Nephron (organoid): ENCODE measurements around the gene GMDS.

Experiments
- H3K27ac Mint-ChIP-seq, 3 experiments: 2 replicates each; pipeline ENCODE4 v1.8.0; 2020; ENCODE audit warnings: mixed read lengths in 3 of 3, mild to moderate bottlenecking in 2 of 3, moderate library complexity in 1 of 3
- H3K27me3 Mint-ChIP-seq: 2 replicates; pipeline ENCODE4 v1.8.0; 2021; ENCODE audit warnings: low read depth, mild to moderate bottlenecking, moderate library complexity, mixed read lengths
- H3K36me3 Mint-ChIP-seq: 2 replicates; pipeline ENCODE4 v1.8.0; 2020; ENCODE audit warnings: low read depth, mixed read lengths
- H3K4me1 Mint-ChIP-seq: 2 replicates; pipeline ENCODE4 v1.8.0; 2020; ENCODE audit warnings: mixed read lengths
- H3K4me3 Mint-ChIP-seq, 3 experiments: 2 replicates each; pipeline ENCODE4 v1.8.0; 2020; ENCODE audit warnings: mild to moderate bottlenecking in 3 of 3, mixed read lengths in 3 of 3, moderate library complexity in 2 of 3
- H3K9me3 Mint-ChIP-seq: 2 replicates; pipeline ENCODE4 v1.8.0; 2020; ENCODE audit warnings: mixed read lengths
- CTCF ChIP-seq, 3 experiments: fragments of 200-600 bp; sonication (generic); IDR thresholded peaks; one replicate each; pipeline ENCODE4 v1.5.0; 2021; ENCODE audit warnings: antibody characterized with exemption in 3 of 3; ENCODE audit not compliant: unreplicated experiment in 3 of 3

The GMDS gene

GRCh38 chr6:2235777-2236495 lies 9.5 kb downstream of the GMDS start:
- Mint-ChIP-seq H3K4me1 (no peaks in the 10 kb centered on the region), H3K36me3 (no peaks in the 10 kb centered on the region), H3K27ac (no peak overlapping the region), H3K9me3 (no peaks in the 10 kb centered on the region), H3K4me3 (no peak overlapping the region), H3K27me3 (peaks cover 4% of the 10 kb centered on the region)
- no peak for TF ChIP-seq CTCF (IDR thresholded peaks at IDR 0.05; ENCODE audit: unreplicated experiment in 3 of 3)

- Mint-ChIP-seq H3K36me3 (no peaks in the 10 kb centered on the region), H3K27ac (no peak overlapping the region), H3K4me3 (no peak overlapping the region), H3K27me3 (no peaks in the 10 kb centered on the region), H3K4me1 (no peaks in the 10 kb centered on the region), H3K9me3 (no peaks in the 10 kb centered on the region)
- no peak for TF ChIP-seq CTCF (IDR thresholded peaks at IDR 0.05; ENCODE audit: unreplicated experiment in 3 of 3)
Observed at GRCh38 chr6:2232445-2232844, 13.0 kb downstream of the GMDS start.

- Mint-ChIP-seq H3K36me3 (no peaks in the 10 kb centered on the region), H3K9me3 (no peaks in the 10 kb centered on the region), H3K4me3 (no peak overlapping the region), H3K4me1 (no peaks in the 10 kb centered on the region), H3K27me3 (no peaks in the 10 kb centered on the region), H3K27ac (no peak overlapping the region)
- no peak for TF ChIP-seq CTCF (IDR thresholded peaks at IDR 0.05; ENCODE audit: unreplicated experiment in 3 of 3)
Observed at GRCh38 chr6:2231438-2231837, 14.0 kb downstream of the GMDS start.

GRCh38 chr6:2230659-2231277 lies 14.6 kb downstream of the GMDS start:
- H3K36me3 Mint-ChIP-seq = no peaks in the 10 kb centered on the region

GRCh38 chr6:2229742-2230141 lies 15.7 kb downstream of the GMDS start:
- Mint-ChIP-seq H3K4me1 (no peaks in the 10 kb centered on the region), H3K27ac (no peak overlapping the region), H3K27me3 (no peaks in the 10 kb centered on the region), H3K36me3 (no peaks in the 10 kb centered on the region), H3K9me3 (no peaks in the 10 kb centered on the region), H3K4me3 (no peak overlapping the region)
- no peak for TF ChIP-seq CTCF (IDR thresholded peaks at IDR 0.05; ENCODE audit: unreplicated experiment in 3 of 3)

More at GRCh38 chr6:2230659-2231277, 14.6 kb downstream of the GMDS start:
- Mint-ChIP-seq H3K4me3 (no peak overlapping the region), H3K9me3 (no peaks in the 10 kb centered on the region), H3K4me1 (no peaks in the 10 kb centered on the region), H3K27me3 (no peaks in the 10 kb centered on the region), H3K27ac (no peak overlapping the region)
- TF ChIP-seq CTCF (IDR thresholded peaks at IDR 0.05; ENCODE audit: unreplicated experiment in 3 of 3) = no peak

- Mint-ChIP-seq H3K9me3 (no peaks in the 10 kb centered on the region), H3K4me3 (no peak overlapping the region), H3K36me3 (no peaks in the 10 kb centered on the region), H3K4me1 (no peaks in the 10 kb centered on the region), H3K27me3 (no peaks in the 10 kb centered on the region), H3K27ac (no peak overlapping the region)
- TF ChIP-seq CTCF (IDR thresholded peaks at IDR 0.05; ENCODE audit: unreplicated experiment in 3 of 3) = no peak
Observed at GRCh38 chr6:2229039-2229438, 16.4 kb downstream of the GMDS start.
